GM12878 (cell line): ENCODE results near the gene XPNPEP2. TPM values are rescaled to one million over a fixed set of nuclear protein-coding genes. Genes with fewer than 3 reads are reported as not detected.

ENCODE experiments used
- ATAC-seq: fragments of 200-7000 bp; cut with Tn5 transposase; 3 replicates; pipeline ENCODE4 v1.9.1; 2020; ENCODE audit warnings: mild to moderate bottlenecking, moderate library complexity
- BruUV-seq: library from RNA; stranded (reverse); fragments of 400-500 nt; replicated peaks from 2 replicates; lab custom pipeline; 2021; lab: Mats Ljungman, UMichigan
- CTCF ChIA-PET: fragments of 300-600 bp; sonication (Branson Sonifier 250); formaldehyde crosslinking; extraction: SDS; loops from one replicate; lab custom pipeline; 2021; ENCODE audit warnings: inconsistent platforms; lab: Yijun Ruan, JAX
- POLR2A ChIA-PET: fragments of 350-600 bp; formaldehyde crosslinking; extraction: SDS; loops from one replicate; lab custom pipeline; 2021; ENCODE audit warnings: inconsistent platforms; lab: Charles Lee
- RAD21 ChIA-PET: fragments of 300-600 bp; sonication (Branson Sonifier 250); formaldehyde crosslinking; loops from one replicate; lab custom pipeline; 2023; ENCODE audit warnings: antibody characterized with exemption; ENCODE audit not compliant: unreplicated experiment; lab: Charles Lee
- SMC1A ChIA-PET: fragments of 300-600 bp; sonication (Branson Sonifier 250); formaldehyde crosslinking; loops from one replicate; lab custom pipeline; 2023; ENCODE audit not compliant: unreplicated experiment, uncharacterized antibody; lab: Charles Lee
- DNase-seq: peaks from one replicate; pipeline ENCODE4 v3.0.0-alpha.2; 2011; ENCODE audit warnings: low read depth, low spot score
- FAIRE-seq: peaks from 3 replicates; lab custom pipeline; 2011; peaks lifted over from hg19 to GRCh38; lab: Jason Lieb, UNC
- H2AFZ ChIP-seq: 2 replicates; pipeline ENCODE4 v1.6.0; 2011; ENCODE audit warnings: low read depth, low read length, control low read depth; ENCODE audit not compliant: control insufficient read depth
- H3K27ac ChIP-seq: 2 replicates; pipeline ENCODE4 v1.5.1; 2011; ENCODE audit warnings: control low read depth; ENCODE audit not compliant: control insufficient read depth, insufficient read depth
- H3K27me3 ChIP-seq, 2 experiments: replicated peaks in 1 of 2; 2 replicates each; pipeline versions ENCODE4 v1.6.0 to v1.6.1; 2011; ENCODE audit warnings: low read length in 1 of 2; ENCODE audit not compliant: control insufficient read depth in 2 of 2, insufficient read depth in 2 of 2
- H3K36me3 ChIP-seq, 2 experiments: 2 replicates each; pipeline ENCODE4 v1.5.1; 2011; ENCODE audit warnings: low read length in 1 of 2; ENCODE audit not compliant: control insufficient read depth in 2 of 2, insufficient read depth in 2 of 2
- H3K4me1 ChIP-seq: 2 replicates; pipeline ENCODE4 v1.6.1; 2011; ENCODE audit warnings: mild to moderate bottlenecking, low read length, moderate library complexity, mixed read lengths; ENCODE audit not compliant: control insufficient read depth, insufficient read depth
- H3K4me2 ChIP-seq: 2 replicates; pipeline ENCODE4 v1.6.0; 2011; ENCODE audit warnings: control low read depth; ENCODE audit not compliant: control insufficient read depth, insufficient read depth
- H3K4me3 ChIP-seq: fragments of 200-600 bp; sonication (generic); 2 replicates; pipeline ENCODE4 v1.5.1; 2016
- H3K79me2 ChIP-seq: 2 replicates; pipeline ENCODE4 v1.6.0; 2011; ENCODE audit warnings: low read length; ENCODE audit not compliant: control insufficient read depth, insufficient read depth
- H3K9ac ChIP-seq: 2 replicates; pipeline ENCODE4 v1.8.0; 2011; ENCODE audit warnings: low read length, control low read depth, mixed read lengths; ENCODE audit not compliant: control insufficient read depth, insufficient read depth
- H3K9me3 ChIP-seq: replicated peaks from 3 replicates; pipeline ENCODE4 v1.5.1; 2011; ENCODE audit warnings: mild to moderate bottlenecking, low read length; ENCODE audit not compliant: control insufficient read depth, insufficient read depth
- H4K20me1 ChIP-seq: 2 replicates; pipeline ENCODE4 v1.6.0; 2011; ENCODE audit not compliant: control insufficient read depth, insufficient read depth
- BRCA1 ChIP-seq: IDR thresholded peaks from 2 replicates; pipeline ENCODE4 v1.6.1; 2011; ENCODE audit warnings: low read depth, low read length, improper control_type of control experiment
- EED ChIP-seq: sonication (generic); IDR thresholded peaks from 2 replicates; pipeline ENCODE4 v1.6.1; 2016; ENCODE audit warnings: antibody characterized with exemption, low read depth
- GATAD2B ChIP-seq: fragments of 450-650 bp; conservative IDR thresholded peaks from 2 replicates; pipeline ENCODE4 v1.6.1; 2017; ENCODE audit warnings: low read depth, mild to moderate bottlenecking, moderate library complexity
- HSF1 ChIP-seq: fragments of 150-350 bp; IDR thresholded peaks from 2 replicates; pipeline ENCODE4 v1.6.1; 2014; ENCODE audit warnings: mild to moderate bottlenecking, low read depth, low read length
- KAT2A ChIP-seq: conservative IDR thresholded peaks from 2 replicates; pipeline ENCODE4 v1.6.1; 2011; ENCODE audit warnings: low read depth, low read length; ENCODE audit not compliant: control insufficient read depth
- MTA3 ChIP-seq: IDR thresholded peaks from 2 replicates; pipeline ENCODE4 v1.6.1; 2012; ENCODE audit warnings: low read length, inconsistent platforms, borderline replicate concordance
- NFXL1 ChIP-seq: fragments of 450-650 bp; IDR thresholded peaks from 2 replicates; pipeline ENCODE4 v1.6.1; 2017; ENCODE audit warnings: antibody characterized with exemption, mild to moderate bottlenecking, borderline replicate concordance
- POLR2AphosphoS5 ChIP-seq: IDR thresholded peaks from 2 replicates; pipeline ENCODE4 v1.6.1; 2011; ENCODE audit warnings: mild to moderate bottlenecking, low read length, inconsistent platforms
- RAD21 ChIP-seq: IDR thresholded peaks from 2 replicates; pipeline ENCODE4 v1.6.1; 2011; ENCODE audit warnings: mild to moderate bottlenecking, low read depth, low read length, moderate library complexity; ENCODE audit not compliant: insufficient read depth
- RUNX3 ChIP-seq: IDR thresholded peaks from 2 replicates; pipeline ENCODE4 v1.6.1; 2012; ENCODE audit warnings: low read length, inconsistent platforms
- SMAD1 ChIP-seq: fragments of 450-650 bp; IDR thresholded peaks from 2 replicates; pipeline ENCODE4 v1.6.1; 2018; ENCODE audit warnings: mild to moderate bottlenecking, low read depth; ENCODE audit not compliant: partially characterized antibody
- SMAD5 ChIP-seq: IDR thresholded peaks from 2 replicates; pipeline ENCODE4 v1.6.1; 2016; ENCODE audit warnings: antibody characterized with exemption, low read depth
- SRF ChIP-seq, 2 experiments: IDR thresholded peaks; 2 replicates each; pipeline ENCODE4 v1.6.1; 2011; ENCODE audit warnings: low read depth in 2 of 2, low read length in 2 of 2, mild to moderate bottlenecking in 1 of 2, moderate library complexity in 1 of 2
- TARDBP ChIP-seq: IDR thresholded peaks from 2 replicates; pipeline ENCODE4 v1.6.1; 2016; ENCODE audit warnings: borderline replicate concordance
- ZNF217 ChIP-seq: fragments of 450-650 bp; IDR thresholded peaks from 2 replicates; pipeline ENCODE4 v1.6.1; 2017; ENCODE audit warnings: antibody characterized with exemption, mild to moderate bottlenecking
- WGBS: methylation state at CpG from one replicate; pipeline ENCODE4 v1.1.6; 2016; ENCODE audit warnings: low lambda C conversion rate; ENCODE audit not compliant: insufficient replicate concordance, insufficient coverage; ENCODE audit errors: missing lambda C conversion rate; 5-methylcytosine and 5-hydroxymethylcytosine counted together
- in situ Hi-C: fragments of 300-500 bp; cut with MboI; formaldehyde crosslinking; loops from 9 replicates; pipeline ENCODE4 v1.14.3; 2018; ENCODE audit warnings: mixed read lengths
- intact Hi-C: fragments of 100-400 bp; cut with micrococcal nuclease; formaldehyde crosslinking; loops from one replicate; pipeline ENCODE4 v1.14.2; 2022; ENCODE audit not compliant: unreplicated experiment
- polyA plus RNA-seq, 11 experiments: library from polyadenylated mRNA; depleted of rRNA in 4 of 11; unstranded in 6 of 11; stranded (reverse) in 5 of 11; fragments of >200 nt; fragmentation: Nextera tagmentation in 4 of 11; fragmentation: Illumina TruSeq in 1 of 11; extraction: Ambion mirVana in 4 of 11; extraction: Trizol in 1 of 11; gene quantifications; 1 replicate in 1 of 11; 2 replicates in 10 of 11; pipeline versions ENCODE4 v1.2.1 to v1.2.3, GENCODE V29; 2011 to 2016; ENCODE audit warnings: inconsistent platforms in 2 of 11, missing spikeins in 2 of 11, low read depth in 1 of 11
- total RNA-seq, 4 experiments: library from RNA; depleted of rRNA in 3 of 4; stranded (reverse); fragments of >200 nt in 3 of 4; fragmentation: Illumina TruSeq in 1 of 4; extraction: Trizol in 1 of 4; gene quantifications; 2 replicates each; pipeline versions ENCODE4 v1.2.1 to v1.2.3, GENCODE V29; 2013 to 2021
- TF ChIP-seq, protein P1 (sequence below): fragments of 450-650 bp; IDR thresholded peaks from 2 replicates; pipeline ENCODE4 v1.6.1; 2016; ENCODE audit warnings: mild to moderate bottlenecking
- TF ChIP-seq, protein P2 (sequence below): IDR thresholded peaks from 2 replicates; pipeline ENCODE4 v1.6.1; 2012; ENCODE audit warnings: low read depth, low read length, improper control_type of control experiment
- TF ChIP-seq, protein P3 (sequence below): fragments of 450-650 bp; IDR thresholded peaks from 2 replicates; pipeline ENCODE4 v1.6.1; 2016; ENCODE audit warnings: mild to moderate bottlenecking
- TF ChIP-seq, protein P4 (sequence below): IDR thresholded peaks from 2 replicates; pipeline ENCODE4 v1.6.1; 2012; ENCODE audit warnings: low read depth, low read length, improper control_type of control experiment

XPNPEP2 gene
- total and polyA plus RNA-seq, 10 of the 15 experiments (the other 5 are each of a cell fraction or from before 2014, with no cell fraction given): 0.04 to 0.37 (median 0.15) TPM

DNA sequence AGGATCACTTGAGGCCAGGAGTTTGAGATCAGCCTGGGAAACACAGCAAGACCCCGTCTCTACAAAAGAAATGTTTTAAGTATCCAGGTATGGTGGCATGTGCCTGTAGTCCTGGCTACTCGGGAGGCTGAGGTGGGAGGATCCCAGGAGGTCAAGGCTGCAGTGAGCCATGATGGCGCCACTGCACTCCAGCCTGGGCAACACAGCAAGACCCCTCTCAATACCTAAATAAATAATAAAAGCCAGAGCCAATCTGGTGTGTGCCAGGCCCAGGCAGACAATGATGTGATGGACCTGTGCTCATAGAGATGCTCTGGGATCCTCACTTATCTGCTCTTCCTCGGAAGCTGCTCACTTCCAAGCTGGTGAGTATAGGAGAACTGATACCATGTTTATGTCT is 22.8 kb downstream of the XPNPEP2 start:
- Histone ChIP-seq H3K4me3 (no peak overlapping the region), H3K4me1 (peaks cover 25% of the 10 kb centered on the region), H3K27me3 (no peaks in the 10 kb centered on the region), H3K36me3 (no peaks in the 10 kb centered on the region), H2AFZ (no peak overlapping the region), H3K9ac (no peak overlapping the region), H3K27ac (no peak overlapping the region), H3K9me3 (no peaks in the 10 kb centered on the region), H3K79me2 (no peaks in the 10 kb centered on the region), H4K20me1 (no peaks in the 10 kb centered on the region)
- ChIA-PET CTCF (interaction anchor here (0.7 kb wide), 1 partner anchor 73 kb away, joined by 3 read pairs; no protein-coding TSS in a partner anchor), SMC1A (interaction anchor here (0.6 kb wide), 1 partner anchor 492 kb away, joined by 3 read pairs; no protein-coding TSS in a partner anchor)
- in situ Hi-C loops (no loop called here), intact Hi-C loops (no loop called here)
- no peak for ATAC-seq
- no peak for FAIRE-seq
- TF ChIP-seq HSF1 (no peak), RAD21 (no peak), RUNX3 (no peak), EED (no peak), SRF (IDR thresholded peaks at IDR 0.05; ENCODE audit: low read depth in 2 of 2, low read length in 2 of 2) (no peak), KAT2A (no peak), SMAD5 (no peak), BRCA1 (no peak), GATAD2B (no peak), NFXL1 (no peak), TARDBP (no peak), ZNF217 (no peak), POLR2AphosphoS5 (no peak), MTA3 (no peak), SMAD1 (no peak)
- TF ChIP-seq, protein P1, sequence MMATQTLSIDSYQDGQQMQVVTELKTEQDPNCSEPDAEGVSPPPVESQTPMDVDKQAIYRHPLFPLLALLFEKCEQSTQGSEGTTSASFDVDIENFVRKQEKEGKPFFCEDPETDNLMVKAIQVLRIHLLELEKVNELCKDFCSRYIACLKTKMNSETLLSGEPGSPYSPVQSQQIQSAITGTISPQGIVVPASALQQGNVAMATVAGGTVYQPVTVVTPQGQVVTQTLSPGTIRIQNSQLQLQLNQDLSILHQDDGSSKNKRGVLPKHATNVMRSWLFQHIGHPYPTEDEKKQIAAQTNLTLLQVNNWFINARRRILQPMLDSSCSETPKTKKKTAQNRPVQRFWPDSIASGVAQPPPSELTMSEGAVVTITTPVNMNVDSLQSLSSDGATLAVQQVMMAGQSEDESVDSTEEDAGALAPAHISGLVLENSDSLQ: no peak
- TF ChIP-seq, protein P2, sequence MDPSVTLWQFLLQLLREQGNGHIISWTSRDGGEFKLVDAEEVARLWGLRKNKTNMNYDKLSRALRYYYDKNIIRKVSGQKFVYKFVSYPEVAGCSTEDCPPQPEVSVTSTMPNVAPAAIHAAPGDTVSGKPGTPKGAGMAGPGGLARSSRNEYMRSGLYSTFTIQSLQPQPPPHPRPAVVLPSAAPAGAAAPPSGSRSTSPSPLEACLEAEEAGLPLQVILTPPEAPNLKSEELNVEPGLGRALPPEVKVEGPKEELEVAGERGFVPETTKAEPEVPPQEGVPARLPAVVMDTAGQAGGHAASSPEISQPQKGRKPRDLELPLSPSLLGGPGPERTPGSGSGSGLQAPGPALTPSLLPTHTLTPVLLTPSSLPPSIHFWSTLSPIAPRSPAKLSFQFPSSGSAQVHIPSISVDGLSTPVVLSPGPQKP: no peak
- TF ChIP-seq, protein P3, sequence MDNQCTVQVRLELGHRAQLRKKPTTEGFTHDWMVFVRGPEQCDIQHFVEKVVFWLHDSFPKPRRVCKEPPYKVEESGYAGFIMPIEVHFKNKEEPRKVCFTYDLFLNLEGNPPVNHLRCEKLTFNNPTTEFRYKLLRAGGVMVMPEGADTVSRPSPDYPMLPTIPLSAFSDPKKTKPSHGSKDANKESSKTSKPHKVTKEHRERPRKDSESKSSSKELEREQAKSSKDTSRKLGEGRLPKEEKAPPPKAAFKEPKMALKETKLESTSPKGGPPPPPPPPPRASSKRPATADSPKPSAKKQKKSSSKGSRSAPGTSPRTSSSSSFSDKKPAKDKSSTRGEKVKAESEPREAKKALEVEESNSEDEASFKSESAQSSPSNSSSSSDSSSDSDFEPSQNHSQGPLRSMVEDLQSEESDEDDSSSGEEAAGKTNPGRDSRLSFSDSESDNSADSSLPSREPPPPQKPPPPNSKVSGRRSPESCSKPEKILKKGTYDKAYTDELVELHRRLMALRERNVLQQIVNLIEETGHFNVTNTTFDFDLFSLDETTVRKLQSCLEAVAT: no peak
- TF ChIP-seq, protein P4, sequence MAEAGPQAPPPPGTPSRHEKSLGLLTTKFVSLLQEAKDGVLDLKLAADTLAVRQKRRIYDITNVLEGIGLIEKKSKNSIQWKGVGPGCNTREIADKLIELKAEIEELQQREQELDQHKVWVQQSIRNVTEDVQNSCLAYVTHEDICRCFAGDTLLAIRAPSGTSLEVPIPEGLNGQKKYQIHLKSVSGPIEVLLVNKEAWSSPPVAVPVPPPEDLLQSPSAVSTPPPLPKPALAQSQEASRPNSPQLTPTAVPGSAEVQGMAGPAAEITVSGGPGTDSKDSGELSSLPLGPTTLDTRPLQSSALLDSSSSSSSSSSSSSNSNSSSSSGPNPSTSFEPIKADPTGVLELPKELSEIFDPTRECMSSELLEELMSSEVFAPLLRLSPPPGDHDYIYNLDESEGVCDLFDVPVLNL: no peak
- TF ChIP-seq, all 136 proteins: peak for 0
- H3K4me2 ChIP-seq: no peak overlapping the region
- no peak for DNase-seq
- ChIA-PET POLR2A (interaction anchor here (0.9 to 1.7 kb wide), 2 partner anchors 11 to 16 kb away, joined by 4 to 6 read pairs; no protein-coding TSS in a partner anchor), RAD21 (interaction anchor here (0.9 to 1.0 kb wide), 2 partner anchors 10 to 20 kb away, joined by 3 to 4 read pairs; no protein-coding TSS in a partner anchor)
- no TSS peak for BruUV-seq
- WGBS: 59% methylated on average over 4 of the region's 4 CpGs
